ENCODE measurements around the gene ZNF789. TPM values are rescaled to one million over a fixed set of nuclear protein-coding genes. Genes with fewer than 3 reads are reported as not detected.

Gene ZNF789
- total and polyA plus RNA-seq, 10 of the 15 experiments (the other 5 are each of a cell fraction or from before 2014, with no cell fraction given): 5.6 to 44.6 (median 21.3) TPM

GRCh38 chr7:99504603-99505323 is 32.1 kb downstream of the ZNF789 start, which contains the start of gene ZKSCAN5 (continued):
- TF ChIP-seq EGR1 (IDR thresholded peaks at IDR 0.05; ENCODE audit: borderline replicate concordance in 1 of 2, low read depth in 2 of 2, low read length in 2 of 2): peak in 1 of 2 experiments; percentile 86; a peak in 2 of 3 replicates
- TF ChIP-seq SIN3A (IDR thresholded peaks at IDR 0.05; ENCODE audit: low read depth, low read length): peak; percentile 17; the same call in 1 of the 2 replicates
- peak; percentile 96 for TF ChIP-seq POLR2AphosphoS5 (IDR thresholded peaks at IDR 0.05; ENCODE audit: low read length)
- 0 out of 2 replicates have a peak, but pooled peaks have one; percentile 65 for TF ChIP-seq MYB (IDR thresholded peaks at IDR 0.05; ENCODE audit: borderline replicate concordance, low read depth, low read length)
- peak; percentile 42 for TF ChIP-seq MEF2B (IDR thresholded peaks at IDR 0.05; ENCODE audit: partially characterized antibody, poor library complexity, severe bottlenecking)
- TF ChIP-seq ESRRA (IDR thresholded peaks at IDR 0.05; ENCODE audit: low read length): no peak
- no peak; the same call in 1 of the 2 replicates for TF ChIP-seq MTA2 (IDR thresholded peaks at IDR 0.05; ENCODE audit: low read depth)
- no peak for TF ChIP-seq WRNIP1 (IDR thresholded peaks at IDR 0.05; ENCODE audit: borderline replicate concordance, low read depth, low read length)
- TF ChIP-seq NKRF (conservative IDR thresholded peaks at IDR 0.05): peak; percentile 53; the same call in 1 of the 2 replicates
- peak; percentile 42 for TF ChIP-seq E2F8 (IDR thresholded peaks at IDR 0.05; ENCODE audit: low read depth, partially characterized antibody)
- TF ChIP-seq NR2C1 (IDR thresholded peaks at IDR 0.05): peak; percentile 93
- TF ChIP-seq HCFC1 (IDR thresholded peaks at IDR 0.05; ENCODE audit: low read length): peak; percentile 90
- TF ChIP-seq FOXK2 (IDR thresholded peaks at IDR 0.05): peak; percentile 39; the same call in 1 of the 2 replicates
- peak; percentile 48; the same call in 1 of the 2 replicates for TF ChIP-seq BACH1 (IDR thresholded peaks at IDR 0.05; ENCODE audit: borderline replicate concordance)
- no peak for TF ChIP-seq ZNF384 (IDR thresholded peaks at IDR 0.05; ENCODE audit: borderline replicate concordance, low read depth, low read length)
- TF ChIP-seq HDGF (IDR thresholded peaks at IDR 0.05): peak; percentile 90
- TF ChIP-seq KLF5 (IDR thresholded peaks at IDR 0.05; ENCODE audit: partially characterized antibody): no peak
- no peak for TF ChIP-seq E2F4 (IDR thresholded peaks at IDR 0.05; ENCODE audit: low read depth, low read length)
- no peak for TF ChIP-seq EZH2 (IDR thresholded peaks at IDR 0.05; ENCODE audit: borderline replicate concordance, control insufficient read depth, low read depth, low read length)
- TF ChIP-seq PAX5 (IDR thresholded peaks at IDR 0.05; ENCODE audit: borderline replicate concordance, low read depth, low read length): peak; percentile 16; the same call in 1 of the 2 replicates
- peak; percentile 44; the same call in 1 of the 2 replicates for TF ChIP-seq SPI1 (IDR thresholded peaks at IDR 0.05; ENCODE audit: borderline replicate concordance, insufficient read depth, low read depth, low read length)
- TF ChIP-seq HDAC6 (IDR thresholded peaks at IDR 0.05; ENCODE audit: unreplicated experiment): peak; percentile 25
- peak; percentile 82 for TF ChIP-seq RELA (IDR thresholded peaks at IDR 0.05; ENCODE audit: borderline replicate concordance, partially characterized antibody)
